SK-N-SH (cell line): ENCODE results near the gene SRBD1. TPM values are rescaled to one million over a fixed set of nuclear protein-coding genes. Genes with fewer than 3 reads are reported as not detected.

Source experiments
- CTCF ChIA-PET: fragments of 300-600, 350-600 bp; formaldehyde crosslinking; extraction: SDS; loops from one replicate; lab custom pipeline; 2021; lab: Yijun Ruan, JAX
- POLR2A ChIA-PET: fragments of 350-600 bp; sonication (Branson Sonifier 250); formaldehyde crosslinking; extraction: SDS; loops from one replicate; lab custom pipeline; 2020; ENCODE audit warnings: antibody characterized with exemption, inconsistent platforms; lab: Yijun Ruan, JAX
- DNase-seq: peaks from one replicate; pipeline ENCODE4 v3.0.0; 2012
- H2AFZ ChIP-seq: fragments of 200-600 bp; sonication (generic); 2 replicates; pipeline ENCODE4 v1.8.1; 2016; ENCODE audit warnings: antibody characterized with exemption, mild to moderate bottlenecking, low read depth
- H3F3A ChIP-seq: fragments of 200-600 bp; sonication (generic); replicated peaks from 2 replicates; pipeline ENCODE3; 2016; ENCODE audit warnings: antibody characterized with exemption, mild to moderate bottlenecking; ENCODE audit not compliant: insufficient read depth
- H3K27ac ChIP-seq, 2 experiments: fragments of 200-500 bp in 1 of 2; fragments of 200-600 bp in 1 of 2; sonication (Bioruptor generic) in 1 of 2; sonication (generic), shearing (Covaris generic) in 1 of 2; 2 replicates each; pipeline versions ENCODE4 v1.5.1 to v1.6.1; 2014 to 2016; ENCODE audit warnings: low read depth in 2 of 2, inconsistent platforms in 1 of 2, low read length in 1 of 2, mild to moderate bottlenecking in 1 of 2, mixed read lengths in 1 of 2
- H3K27me3 ChIP-seq: fragments of 200-600 bp; sonication (generic), shearing (Covaris generic); 2 replicates; pipeline ENCODE4 v1.6.1; 2016; ENCODE audit warnings: mixed run types; ENCODE audit not compliant: insufficient read depth
- H3K36me3 ChIP-seq, 2 experiments: fragments of 200-500 bp in 1 of 2; fragments of 200-600 bp in 1 of 2; sonication (Bioruptor generic) in 1 of 2; sonication (generic) in 1 of 2; replicated peaks in 1 of 2; 2 replicates each; pipeline versions ENCODE3 to v1.5.1; 2014 to 2016; ENCODE audit warnings: low read length in 1 of 2, mild to moderate bottlenecking in 1 of 2; ENCODE audit not compliant: insufficient read depth in 2 of 2, control insufficient read depth in 1 of 2
- H3K4me1 ChIP-seq, 2 experiments: fragments of 200-500 bp in 1 of 2; fragments of 200-600 bp in 1 of 2; sonication (Bioruptor generic) in 1 of 2; sonication (generic), shearing (Covaris generic) in 1 of 2; 2 replicates each; pipeline versions ENCODE4 v1.5.1 to v1.6.1; 2014 to 2016; ENCODE audit warnings: low read depth in 1 of 2, low read length in 1 of 2, mixed run types in 1 of 2; ENCODE audit not compliant: insufficient read depth in 2 of 2, control insufficient read depth in 1 of 2
- H3K4me2 ChIP-seq: fragments of 200-600 bp; sonication (generic), shearing (Covaris generic); 2 replicates; pipeline ENCODE4 v1.6.1; 2017; ENCODE audit warnings: mixed run types
- H3K4me3 ChIP-seq, 2 experiments: fragments of 200-500 bp in 1 of 2; fragments of 200-600 bp in 1 of 2; sonication (Bioruptor generic) in 1 of 2; sonication (generic), shearing (Covaris generic) in 1 of 2; 2 replicates each; pipeline versions ENCODE4 v1.5.1 to v1.8.1; 2014 to 2016; ENCODE audit warnings: low read depth in 2 of 2, inconsistent platforms in 1 of 2, low read length in 1 of 2, mild to moderate bottlenecking in 1 of 2, mixed read lengths in 1 of 2, moderate library complexity in 1 of 2
- H3K79me2 ChIP-seq: fragments of 200-600 bp; sonication (generic); 2 replicates; pipeline ENCODE4 v1.8.1; 2017; ENCODE audit warnings: mild to moderate bottlenecking; ENCODE audit not compliant: insufficient read depth
- H3K9ac ChIP-seq: fragments of 200-600 bp; sonication (generic); 2 replicates; pipeline ENCODE4 v1.6.1; 2017; ENCODE audit warnings: mixed run types
- H3K9me2 ChIP-seq: fragments of 200-600 bp; sonication (generic); 2 replicates; pipeline ENCODE4 v1.6.1; 2017; ENCODE audit warnings: mixed run types
- H3K9me3 ChIP-seq: fragments of 200-600 bp; sonication (generic); 2 replicates; pipeline ENCODE4 v1.6.1; 2017; ENCODE audit warnings: mixed run types, mild to moderate bottlenecking, moderate library complexity
- H4K20me1 ChIP-seq: fragments of 200-600 bp; sonication (generic); 2 replicates; pipeline ENCODE4 v1.6.1; 2017; ENCODE audit warnings: mild to moderate bottlenecking, mixed run types; ENCODE audit not compliant: insufficient read depth
- CHD2 ChIP-seq: fragments of 150-350 bp; IDR thresholded peaks from 2 replicates; pipeline ENCODE4 v1.6.1; 2018; ENCODE audit warnings: low read length; ENCODE audit not compliant: partially characterized antibody
- ELF1 ChIP-seq: IDR thresholded peaks from 2 replicates; pipeline ENCODE4 v1.4.0; 2012
- EZH2phosphoT487 ChIP-seq: fragments of 200-600 bp; sonication (generic); IDR thresholded peaks from 2 replicates; pipeline ENCODE4 v1.6.1; 2017; ENCODE audit warnings: low read depth, mixed run types, mild to moderate bottlenecking, antibody characterized with exemption, moderate library complexity, borderline replicate concordance
- FOSL2 ChIP-seq: IDR thresholded peaks from 2 replicates; pipeline ENCODE4 v1.4.0; 2012; ENCODE audit warnings: low read depth, mild to moderate bottlenecking, moderate library complexity, borderline replicate concordance
- GATA2 ChIP-seq: sonication (generic); formaldehyde crosslinking; IDR thresholded peaks from 2 replicates; pipeline ENCODE4 v1.5.0; 2020; ENCODE audit warnings: mild to moderate bottlenecking, missing genetic modification reagents
- JUND ChIP-seq: IDR thresholded peaks from 2 replicates; pipeline ENCODE4 v1.4.0; 2012
- MXI1 ChIP-seq: IDR thresholded peaks from 2 replicates; pipeline ENCODE4 v1.6.1; 2012; ENCODE audit warnings: mild to moderate bottlenecking, low read depth, low read length, improper control_type of control experiment
- NFIC ChIP-seq: IDR thresholded peaks from 2 replicates; pipeline ENCODE4 v1.4.0; 2012; ENCODE audit warnings: borderline replicate concordance
- NRF1 ChIP-seq: IDR thresholded peaks from 2 replicates; pipeline ENCODE4 v1.6.1; 2012; ENCODE audit warnings: low read depth, mild to moderate bottlenecking, low read length
- POLR2AphosphoS5 ChIP-seq: IDR thresholded peaks from 2 replicates; pipeline ENCODE4 v1.6.1; 2012; ENCODE audit warnings: low read depth, low read length
- RFX5 ChIP-seq: IDR thresholded peaks from 2 replicates; pipeline ENCODE4 v1.6.1; 2012; ENCODE audit warnings: mild to moderate bottlenecking, improper control_type of control experiment, low read length
- SIN3A ChIP-seq: IDR thresholded peaks from 2 replicates; pipeline ENCODE4 v1.6.1; 2012; ENCODE audit warnings: low read depth, mild to moderate bottlenecking, low read length, moderate library complexity, borderline replicate concordance
- SMC3 ChIP-seq: IDR thresholded peaks from 2 replicates; pipeline ENCODE4 v1.6.1; 2012; ENCODE audit warnings: low read depth, low read length, improper control_type of control experiment
- TAF1 ChIP-seq: IDR thresholded peaks from 2 replicates; pipeline ENCODE4 v1.6.1; 2012; ENCODE audit warnings: low read depth, mild to moderate bottlenecking, low read length, moderate library complexity, borderline replicate concordance
- TCF12 ChIP-seq: IDR thresholded peaks from 2 replicates; pipeline ENCODE4 v1.4.0; 2012
- TEAD4 ChIP-seq: IDR thresholded peaks from 2 replicates; pipeline ENCODE4 v1.4.0; 2012; ENCODE audit warnings: mild to moderate bottlenecking, borderline replicate concordance; ENCODE audit not compliant: insufficient read depth
- YY1 ChIP-seq: IDR thresholded peaks from 2 replicates; pipeline ENCODE4 v1.4.0; 2012; ENCODE audit warnings: low read depth, mild to moderate bottlenecking
- WGBS: methylation state at CpG from one replicate; pipeline ENCODE4 v1.1.6; 2017; ENCODE audit warnings: low lambda C conversion rate; 5-methylcytosine and 5-hydroxymethylcytosine counted together
- polyA plus RNA-seq, 3 experiments: library from polyadenylated mRNA; depleted of rRNA; stranded (reverse); fragments of >200 nt; gene quantifications; 2 replicates each; pipeline ENCODE4 v1.2.3, GENCODE V29; 2012
- TF ChIP-seq, protein P1 (sequence below): fragments of 150-350 bp; IDR thresholded peaks from 2 replicates; pipeline ENCODE4 v1.6.1; 2016; ENCODE audit warnings: mild to moderate bottlenecking, low read depth, low read length
- TF ChIP-seq, protein P2 (sequence below): IDR thresholded peaks from 2 replicates; pipeline ENCODE4 v1.6.1; 2012; ENCODE audit warnings: mild to moderate bottlenecking, low read depth, low read length, moderate library complexity
- TF ChIP-seq, protein P3 (sequence below): IDR thresholded peaks from 2 replicates; pipeline ENCODE4 v1.4.0; 2012; ENCODE audit warnings: low read depth, borderline replicate concordance
- TF ChIP-seq, protein P4 (sequence below): fragments of 150-350 bp; IDR thresholded peaks from 2 replicates; pipeline ENCODE4 v1.6.1; 2017; ENCODE audit warnings: antibody characterized with exemption, low read length, low read depth, borderline replicate concordance

Gene SRBD1
- polyA plus RNA-seq, 1 of the 3 experiments (the other 2 are of a cell fraction), result 3.2 TPM

GRCh38 chr2:45354776-45355175, 256.3 kb downstream of the SRBD1 start:
- 97% methylated on average over 2 of the region's 2 CpGs for WGBS
- Histone ChIP-seq H3K9me2 (no peaks in the 10 kb centered on the region), H3F3A (peaks cover 6% of the 10 kb centered on the region), H4K20me1 (no peaks in the 10 kb centered on the region), H3K27ac (peak overlapping the region in 1 of 2 experiments; percentile 80; a peak in 1 of 4 replicates), H3K27me3 (no peaks in the 10 kb centered on the region), H2AFZ (no peak overlapping the region), H3K9ac (no peak overlapping the region)
- no peak for DNase-seq
- CTCF ChIA-PET, result no interaction called here
- TF ChIP-seq MXI1, result no peak
- TF ChIP-seq EZH2phosphoT487, result no peak
- no peak for TF ChIP-seq SMC3
- TF ChIP-seq, protein P1, sequence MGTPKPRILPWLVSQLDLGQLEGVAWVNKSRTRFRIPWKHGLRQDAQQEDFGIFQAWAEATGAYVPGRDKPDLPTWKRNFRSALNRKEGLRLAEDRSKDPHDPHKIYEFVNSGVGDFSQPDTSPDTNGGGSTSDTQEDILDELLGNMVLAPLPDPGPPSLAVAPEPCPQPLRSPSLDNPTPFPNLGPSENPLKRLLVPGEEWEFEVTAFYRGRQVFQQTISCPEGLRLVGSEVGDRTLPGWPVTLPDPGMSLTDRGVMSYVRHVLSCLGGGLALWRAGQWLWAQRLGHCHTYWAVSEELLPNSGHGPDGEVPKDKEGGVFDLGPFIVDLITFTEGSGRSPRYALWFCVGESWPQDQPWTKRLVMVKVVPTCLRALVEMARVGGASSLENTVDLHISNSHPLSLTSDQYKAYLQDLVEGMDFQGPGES, result no peak
- no peak for TF ChIP-seq POLR2AphosphoS5
- no peak for TF ChIP-seq NRF1
- no peak for TF ChIP-seq NFIC
- TF ChIP-seq TEAD4, result no peak
- no peak for TF ChIP-seq GATA2 (CRISPR knock-in tag)
- TF ChIP-seq ELF1, result no peak
- no peak for TF ChIP-seq JUND
- TF ChIP-seq, all 33 proteins: peak for 0
- Histone ChIP-seq H3K4me1 (peaks cover 10 to 18% of the 10 kb centered on the region in 2 experiments), H3K79me2 (no peaks in the 10 kb centered on the region), H3K9me3 (no peaks in the 10 kb centered on the region), H3K4me3 (no peak overlapping the region), H3K36me3 (no peaks in the 10 kb centered on the region), H3K4me2 (no peak overlapping the region)
- POLR2A ChIA-PET, result no interaction called here

DNA sequence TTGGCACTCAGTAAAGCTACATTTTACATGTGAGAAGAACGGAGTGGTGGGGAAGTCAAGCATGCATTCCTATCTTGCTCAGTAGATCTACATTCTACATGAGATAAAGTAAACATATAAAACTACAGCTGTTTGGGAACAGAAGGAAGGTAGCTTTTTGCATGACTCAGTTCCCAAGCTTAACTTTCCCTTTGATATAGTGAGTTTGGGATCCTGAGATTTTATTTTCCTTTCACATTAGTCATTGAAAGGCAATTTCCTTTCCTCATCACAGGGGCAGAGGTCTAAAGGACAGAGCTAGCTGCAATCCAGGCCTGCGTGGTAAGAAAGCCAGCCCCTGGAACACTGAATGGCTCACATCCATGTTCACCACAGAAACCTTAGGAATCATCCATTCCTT, 257.2 kb downstream of the SRBD1 start:
- Histone ChIP-seq H3K27ac (peak overlapping the region in 1 of 2 experiments; percentile 80; a peak in 2 of 4 replicates), H3K4me2 (peak overlapping the region; percentile 36), H3K9me3 (no peaks in the 10 kb centered on the region), H3K79me2 (no peaks in the 10 kb centered on the region), H3K4me3 (0 out of 4 replicates have a peak overlapping the region, but pooled peaks of 1 of the 2 experiments have one; percentile 11), H3K9ac (0 out of 2 replicates have a peak overlapping the region, but pooled peaks have one; percentile 22), H2AFZ (no peak overlapping the region), H4K20me1 (no peaks in the 10 kb centered on the region), H3F3A (peaks cover 6% of the 10 kb centered on the region), H3K36me3 (no peaks in the 10 kb centered on the region), H3K27me3 (no peaks in the 10 kb centered on the region), H3K9me2 (no peaks in the 10 kb centered on the region), H3K4me1 (peaks cover 10 to 18% of the 10 kb centered on the region in 2 experiments)
- ChIA-PET CTCF (interaction anchor here (1.1 to 1.9 kb wide), 3 partner anchors 140 to 372 kb away, joined by 3 to 9 read pairs (median 4); no protein-coding TSS in a partner anchor), POLR2A (no interaction called here)
- DNase-seq, result no peak
- WGBS, result 20% methylated on average over 2 of the region's 2 CpGs
- TF ChIP-seq TAF1 (no peak), FOSL2 (peak; percentile 73), RFX5 (no peak), YY1 (no peak), CHD2 (no peak), MXI1 (no peak), JUND (peak; percentile 70), SIN3A (no peak), TCF12 (peak; percentile 74)
- TF ChIP-seq, protein P2, sequence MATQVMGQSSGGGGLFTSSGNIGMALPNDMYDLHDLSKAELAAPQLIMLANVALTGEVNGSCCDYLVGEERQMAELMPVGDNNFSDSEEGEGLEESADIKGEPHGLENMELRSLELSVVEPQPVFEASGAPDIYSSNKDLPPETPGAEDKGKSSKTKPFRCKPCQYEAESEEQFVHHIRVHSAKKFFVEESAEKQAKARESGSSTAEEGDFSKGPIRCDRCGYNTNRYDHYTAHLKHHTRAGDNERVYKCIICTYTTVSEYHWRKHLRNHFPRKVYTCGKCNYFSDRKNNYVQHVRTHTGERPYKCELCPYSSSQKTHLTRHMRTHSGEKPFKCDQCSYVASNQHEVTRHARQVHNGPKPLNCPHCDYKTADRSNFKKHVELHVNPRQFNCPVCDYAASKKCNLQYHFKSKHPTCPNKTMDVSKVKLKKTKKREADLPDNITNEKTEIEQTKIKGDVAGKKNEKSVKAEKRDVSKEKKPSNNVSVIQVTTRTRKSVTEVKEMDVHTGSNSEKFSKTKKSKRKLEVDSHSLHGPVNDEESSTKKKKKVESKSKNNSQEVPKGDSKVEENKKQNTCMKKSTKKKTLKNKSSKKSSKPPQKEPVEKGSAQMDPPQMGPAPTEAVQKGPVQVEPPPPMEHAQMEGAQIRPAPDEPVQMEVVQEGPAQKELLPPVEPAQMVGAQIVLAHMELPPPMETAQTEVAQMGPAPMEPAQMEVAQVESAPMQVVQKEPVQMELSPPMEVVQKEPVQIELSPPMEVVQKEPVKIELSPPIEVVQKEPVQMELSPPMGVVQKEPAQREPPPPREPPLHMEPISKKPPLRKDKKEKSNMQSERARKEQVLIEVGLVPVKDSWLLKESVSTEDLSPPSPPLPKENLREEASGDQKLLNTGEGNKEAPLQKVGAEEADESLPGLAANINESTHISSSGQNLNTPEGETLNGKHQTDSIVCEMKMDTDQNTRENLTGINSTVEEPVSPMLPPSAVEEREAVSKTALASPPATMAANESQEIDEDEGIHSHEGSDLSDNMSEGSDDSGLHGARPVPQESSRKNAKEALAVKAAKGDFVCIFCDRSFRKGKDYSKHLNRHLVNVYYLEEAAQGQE, result no peak
- TF ChIP-seq, protein P3, sequence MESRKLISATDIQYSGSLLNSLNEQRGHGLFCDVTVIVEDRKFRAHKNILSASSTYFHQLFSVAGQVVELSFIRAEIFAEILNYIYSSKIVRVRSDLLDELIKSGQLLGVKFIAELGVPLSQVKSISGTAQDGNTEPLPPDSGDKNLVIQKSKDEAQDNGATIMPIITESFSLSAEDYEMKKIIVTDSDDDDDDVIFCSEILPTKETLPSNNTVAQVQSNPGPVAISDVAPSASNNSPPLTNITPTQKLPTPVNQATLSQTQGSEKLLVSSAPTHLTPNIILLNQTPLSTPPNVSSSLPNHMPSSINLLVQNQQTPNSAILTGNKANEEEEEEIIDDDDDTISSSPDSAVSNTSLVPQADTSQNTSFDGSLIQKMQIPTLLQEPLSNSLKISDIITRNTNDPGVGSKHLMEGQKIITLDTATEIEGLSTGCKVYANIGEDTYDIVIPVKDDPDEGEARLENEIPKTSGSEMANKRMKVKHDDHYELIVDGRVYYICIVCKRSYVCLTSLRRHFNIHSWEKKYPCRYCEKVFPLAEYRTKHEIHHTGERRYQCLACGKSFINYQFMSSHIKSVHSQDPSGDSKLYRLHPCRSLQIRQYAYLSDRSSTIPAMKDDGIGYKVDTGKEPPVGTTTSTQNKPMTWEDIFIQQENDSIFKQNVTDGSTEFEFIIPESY, result peak; percentile 27; the same call in 1 of the 2 replicates
- TF ChIP-seq, protein P4, sequence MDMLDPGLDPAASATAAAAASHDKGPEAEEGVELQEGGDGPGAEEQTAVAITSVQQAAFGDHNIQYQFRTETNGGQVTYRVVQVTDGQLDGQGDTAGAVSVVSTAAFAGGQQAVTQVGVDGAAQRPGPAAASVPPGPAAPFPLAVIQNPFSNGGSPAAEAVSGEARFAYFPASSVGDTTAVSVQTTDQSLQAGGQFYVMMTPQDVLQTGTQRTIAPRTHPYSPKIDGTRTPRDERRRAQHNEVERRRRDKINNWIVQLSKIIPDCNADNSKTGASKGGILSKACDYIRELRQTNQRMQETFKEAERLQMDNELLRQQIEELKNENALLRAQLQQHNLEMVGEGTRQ, result no peak
